H1 (cell line): Measurements from ENCODE around the gene PLCB1. TPM values are rescaled to one million over a fixed set of nuclear protein-coding genes. Genes with fewer than 3 reads are reported as not detected.

Experiments
- CHD7 ChIP-seq: fragments of 300-600 bp; sonication (generic); IDR thresholded peaks from 2 replicates; pipeline ENCODE4 v1.7.1; 2012; ENCODE audit warnings: low read length, moderate library complexity, mild to moderate bottlenecking, inconsistent platforms; ENCODE audit not compliant: insufficient replicate concordance
- GTF2F1 ChIP-seq: IDR thresholded peaks from 2 replicates; pipeline ENCODE4 v1.6.1; 2012; ENCODE audit warnings: low read depth, low read length, improper control_type of control experiment, borderline replicate concordance
- KDM1A ChIP-seq: fragments of 200-600, 300-600 bp; sonication (generic); IDR thresholded peaks from 2 replicates; pipeline ENCODE4 v1.7.1; 2016; ENCODE audit warnings: mild to moderate bottlenecking, low read length, borderline replicate concordance
- MAX ChIP-seq: IDR thresholded peaks from 2 replicates; pipeline ENCODE4 v1.6.1; 2012; ENCODE audit warnings: inconsistent platforms
- SIRT6 ChIP-seq: IDR thresholded peaks from one replicate; pipeline ENCODE4 v1.7.1; 2012; ENCODE audit warnings: low read length, inconsistent platforms
- SP1 ChIP-seq: IDR thresholded peaks from 2 replicates; pipeline ENCODE4 v1.6.1; 2011; ENCODE audit warnings: low read depth, low read length
- SRF ChIP-seq: IDR thresholded peaks from 2 replicates; pipeline ENCODE4 v1.6.1; 2011; ENCODE audit warnings: mild to moderate bottlenecking, low read depth, low read length, moderate library complexity
- polyA plus RNA-seq, 7 experiments: library from polyadenylated mRNA; depleted of rRNA in 3 of 7; stranded (reverse) in 5 of 7; unstranded in 2 of 7; fragments of >200 nt in 5 of 7; fragments of 200-250 nt in 2 of 7; gene quantifications; 1 replicate in 5 of 7; 2 replicates in 1 of 7; 4 replicates in 1 of 7; pipeline versions ENCODE4 v1.2.1 to v1.2.3, GENCODE V29; 2011 to 2013; ENCODE audit warnings: missing spikeins in 2 of 7, mixed read lengths in 2 of 7
- total RNA-seq: library from RNA; stranded (reverse); fragmentation: NEBNext Ultra II Directional; extraction: Animal tissue kit (Norgen Biotek cat#: 25700); gene quantifications from 2 replicates; pipeline ENCODE4 v1.2.1, GENCODE V29; 2021

PLCB1 gene
- total and polyA plus RNA-seq, 2 of the 8 experiments (the other 6 are each of a cell fraction or from before 2014, with no cell fraction given) = 2.6 to 9.1 TPM

GRCh38 chr20:8842525-8842924 lies 710.5 kb downstream of the PLCB1 start (continued):
- TF ChIP-seq CHD7 (no peak), MAX (no peak), SIRT6 (no peak), SRF (no peak), KDM1A (no peak), SP1 (no peak), GTF2F1 (no peak)
